Measurements from ENCODE around the gene RPTOR.

RPTOR gene

DNA sequence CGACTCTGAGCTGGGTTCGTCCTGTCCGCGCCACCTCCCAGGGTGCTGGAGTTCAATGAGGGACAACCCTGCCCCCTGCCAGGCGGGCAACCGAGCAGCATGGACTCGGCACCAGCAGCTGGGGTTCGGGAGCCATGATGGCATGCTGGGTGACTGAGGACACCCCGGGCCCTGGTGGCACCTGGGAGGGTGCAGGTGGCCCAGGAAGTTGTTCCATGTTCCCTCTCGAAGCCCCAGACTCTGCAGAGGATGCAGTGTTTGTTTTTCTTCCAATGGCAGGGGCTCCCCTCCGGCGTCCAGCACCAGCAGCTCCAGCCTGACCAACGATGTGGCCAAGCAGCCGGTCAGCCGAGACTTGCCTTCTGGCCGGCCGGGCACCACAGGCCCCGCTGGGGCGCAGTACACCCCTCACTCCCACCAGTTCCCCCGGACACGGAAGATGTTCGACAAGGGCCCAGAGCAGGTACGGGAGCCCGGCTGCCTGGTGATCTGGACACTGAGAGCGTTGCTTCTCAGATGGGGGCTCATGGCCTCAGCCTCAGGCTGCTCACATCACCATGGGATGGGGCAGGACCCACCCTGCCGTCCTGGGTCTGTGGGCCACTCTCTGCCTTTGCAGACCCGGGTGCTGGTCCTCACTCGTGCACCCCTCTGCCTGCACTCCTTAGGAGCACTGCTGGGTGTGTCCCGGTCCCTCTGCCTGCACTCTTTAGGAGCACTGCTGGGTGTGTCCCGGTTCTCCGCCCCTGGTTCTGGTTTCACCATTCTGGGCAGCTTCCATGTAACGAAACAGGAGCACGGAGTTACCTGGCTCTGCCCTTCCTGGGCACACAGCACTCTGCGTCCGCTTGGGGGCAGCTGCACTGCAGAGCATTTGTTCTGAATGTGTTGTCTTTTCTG lies 378.8 kb downstream of the RPTOR start:
- DNase-seq = no peak

DNA sequence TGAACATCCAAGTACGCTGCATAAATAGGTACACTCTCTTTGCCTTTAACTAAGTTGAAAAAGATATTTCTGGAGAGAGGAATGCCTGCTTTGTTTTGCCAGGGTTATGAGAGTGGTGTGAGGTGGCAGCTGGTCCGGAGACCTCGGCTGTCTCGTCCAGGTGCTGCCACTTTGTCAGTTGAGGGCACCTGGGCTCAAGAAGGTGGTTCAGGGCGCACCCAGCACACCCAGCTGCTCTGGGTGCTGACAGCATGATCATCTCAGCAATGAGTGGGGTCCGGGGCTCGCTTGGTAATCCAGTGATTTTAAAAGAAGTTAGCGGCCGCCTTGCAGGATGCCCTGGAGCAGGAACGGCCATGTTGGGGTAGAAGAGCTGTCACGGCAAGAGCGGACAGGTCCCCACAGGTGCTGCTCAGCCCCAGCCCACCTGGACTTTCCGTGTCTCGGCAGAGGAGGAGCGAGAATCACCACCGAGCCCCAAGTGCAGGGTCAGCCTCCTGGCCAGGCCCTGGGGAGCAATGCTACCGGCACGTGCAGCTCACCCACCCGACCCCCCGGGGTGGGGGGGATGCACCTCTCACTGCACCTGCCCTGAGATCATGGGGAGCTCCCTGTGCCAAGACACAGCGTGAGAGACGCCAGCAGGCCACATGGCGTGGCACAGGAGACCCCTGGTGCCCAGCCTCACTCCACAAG lies 379.6 kb downstream of the RPTOR start:
- DNase-seq = no peak

- DNase-seq = no peak
Measured at GRCh38 chr17:80924807-80925610, 380.4 kb downstream of the RPTOR start.

GRCh38 chr17:80925688-80926335 lies 381.2 kb downstream of the RPTOR start:
- no peak for DNase-seq

- no peak for DNase-seq
Measured at GRCh38 chr17:80926591-80927250, 382.1 kb downstream of the RPTOR start.

DNA sequence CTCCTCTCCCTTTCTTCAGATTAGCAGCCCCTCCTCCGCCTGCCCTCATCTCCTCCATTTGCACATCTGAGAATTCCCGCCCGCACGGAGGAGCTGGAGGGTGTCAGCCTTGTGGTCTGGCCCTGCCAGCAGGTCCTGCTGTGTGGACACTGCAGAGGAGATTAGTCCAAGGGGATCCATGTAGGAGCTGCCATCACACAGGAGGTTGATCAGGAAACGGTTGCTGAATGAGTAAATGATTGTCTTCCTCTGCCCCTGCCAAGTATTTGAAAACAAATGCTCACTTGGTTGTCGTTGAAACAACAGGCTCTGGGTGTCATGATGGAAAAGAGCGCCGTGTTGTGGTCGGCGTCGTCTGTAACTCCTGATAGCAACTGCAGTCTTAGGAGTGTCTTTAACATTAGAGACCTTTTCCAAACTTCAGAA lies 383.2 kb downstream of the RPTOR start:
- DNase-seq = no peak

DNA sequence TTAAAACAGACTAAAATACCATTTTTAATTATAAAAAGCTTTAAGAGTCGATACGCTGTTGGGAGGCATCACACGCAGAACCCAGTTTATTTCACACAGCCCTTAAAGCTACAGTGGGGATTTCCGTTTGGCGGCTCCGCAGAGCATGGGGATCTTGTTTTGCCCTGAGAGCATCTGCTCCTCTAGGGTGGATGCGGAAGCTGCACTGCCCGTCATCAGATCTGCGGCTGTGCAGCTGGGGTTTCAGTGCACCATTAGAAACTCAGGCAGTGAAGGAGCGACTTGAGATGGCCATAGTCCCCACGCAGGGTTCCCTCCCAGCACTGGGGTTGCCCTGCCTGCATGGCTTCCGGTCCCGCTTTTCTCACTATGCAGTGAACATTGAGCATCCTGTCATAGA lies 384.8 kb downstream of the RPTOR start:
- no peak for DNase-seq

- DNase-seq = no peak
Measured at GRCh38 chr17:80930335-80931279, 386.0 kb downstream of the RPTOR start.

- no peak for DNase-seq
Measured at GRCh38 chr17:80931421-80932265, 387.0 kb downstream of the RPTOR start.

DNA sequence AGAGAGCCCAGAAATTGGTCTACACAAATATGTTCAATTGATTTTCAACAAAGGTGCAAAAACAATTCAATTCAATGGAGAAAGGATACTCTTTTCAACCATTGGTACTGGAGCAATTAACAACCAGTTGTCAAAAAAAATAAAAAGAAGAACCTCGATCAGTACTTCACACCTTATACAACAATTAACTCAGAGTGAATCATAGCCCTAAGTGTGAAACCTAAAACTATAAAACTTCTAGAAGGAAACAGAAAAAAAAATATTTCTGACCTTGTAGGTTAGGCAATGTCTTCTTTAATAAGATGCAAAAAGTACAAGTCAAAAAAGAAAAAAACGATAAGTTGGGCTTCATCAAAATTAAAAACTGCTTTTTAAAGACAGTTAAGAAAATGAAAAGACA lies 390.9 kb downstream of the RPTOR start:
- no peak for DNase-seq

GRCh38 chr17:80936218-80936617 lies 391.6 kb downstream of the RPTOR start:
- DNase-seq = no peak

GRCh38 chr17:80936723-80937122 lies 392.1 kb downstream of the RPTOR start:
- no peak for DNase-seq

DNA sequence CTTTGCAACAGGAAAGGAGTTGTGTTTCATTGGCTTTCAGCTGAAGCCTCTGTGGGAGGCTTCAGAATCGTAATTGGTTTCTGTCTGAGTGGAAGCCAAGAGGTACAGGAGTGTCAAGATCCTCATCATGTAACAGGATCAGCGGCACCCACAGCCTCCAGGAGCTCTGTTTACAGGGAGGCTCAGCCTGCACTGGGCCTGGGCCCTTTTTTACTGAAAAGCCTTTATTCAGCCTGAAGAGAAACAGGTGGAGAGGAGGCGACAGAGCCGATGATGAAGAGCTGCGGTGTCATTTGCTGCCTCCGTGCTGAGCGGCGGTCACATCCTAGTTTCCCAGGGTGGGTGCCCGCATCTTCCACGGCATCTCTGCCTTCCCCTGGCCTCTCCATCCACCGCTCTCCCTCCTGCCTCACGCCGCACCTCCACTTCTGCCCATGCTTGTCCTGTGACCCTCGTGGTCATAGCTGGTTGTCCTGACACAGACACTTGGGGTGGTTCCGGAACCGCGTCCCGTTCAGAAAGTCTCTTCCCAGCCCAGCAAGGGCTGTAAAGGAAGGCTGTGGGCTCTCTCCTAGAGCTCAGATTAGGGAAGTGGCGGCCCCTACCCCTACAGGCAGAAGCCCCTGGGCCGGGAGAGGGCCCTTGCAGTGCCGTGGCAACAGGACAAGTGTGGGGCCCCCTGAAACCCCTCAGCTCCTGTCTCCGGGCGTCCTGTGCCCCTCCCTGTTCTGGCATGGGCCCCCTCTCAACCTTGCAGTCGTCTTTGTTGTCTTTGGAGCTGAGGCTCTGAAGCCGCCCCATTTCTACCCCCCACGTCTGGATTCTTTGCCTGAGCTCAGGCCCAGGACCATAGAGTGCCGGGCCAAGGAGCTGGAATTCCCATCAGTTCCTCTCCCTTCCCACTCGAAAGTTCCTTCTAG lies 393.1 kb downstream of the RPTOR start:
- no peak for DNase-seq

GRCh38 chr17:80938556-80938955 lies 393.9 kb downstream of the RPTOR start:
- no peak for DNase-seq

GRCh38 chr17:80939151-80940145 lies 394.8 kb downstream of the RPTOR start:
- no peak for DNase-seq

DNA sequence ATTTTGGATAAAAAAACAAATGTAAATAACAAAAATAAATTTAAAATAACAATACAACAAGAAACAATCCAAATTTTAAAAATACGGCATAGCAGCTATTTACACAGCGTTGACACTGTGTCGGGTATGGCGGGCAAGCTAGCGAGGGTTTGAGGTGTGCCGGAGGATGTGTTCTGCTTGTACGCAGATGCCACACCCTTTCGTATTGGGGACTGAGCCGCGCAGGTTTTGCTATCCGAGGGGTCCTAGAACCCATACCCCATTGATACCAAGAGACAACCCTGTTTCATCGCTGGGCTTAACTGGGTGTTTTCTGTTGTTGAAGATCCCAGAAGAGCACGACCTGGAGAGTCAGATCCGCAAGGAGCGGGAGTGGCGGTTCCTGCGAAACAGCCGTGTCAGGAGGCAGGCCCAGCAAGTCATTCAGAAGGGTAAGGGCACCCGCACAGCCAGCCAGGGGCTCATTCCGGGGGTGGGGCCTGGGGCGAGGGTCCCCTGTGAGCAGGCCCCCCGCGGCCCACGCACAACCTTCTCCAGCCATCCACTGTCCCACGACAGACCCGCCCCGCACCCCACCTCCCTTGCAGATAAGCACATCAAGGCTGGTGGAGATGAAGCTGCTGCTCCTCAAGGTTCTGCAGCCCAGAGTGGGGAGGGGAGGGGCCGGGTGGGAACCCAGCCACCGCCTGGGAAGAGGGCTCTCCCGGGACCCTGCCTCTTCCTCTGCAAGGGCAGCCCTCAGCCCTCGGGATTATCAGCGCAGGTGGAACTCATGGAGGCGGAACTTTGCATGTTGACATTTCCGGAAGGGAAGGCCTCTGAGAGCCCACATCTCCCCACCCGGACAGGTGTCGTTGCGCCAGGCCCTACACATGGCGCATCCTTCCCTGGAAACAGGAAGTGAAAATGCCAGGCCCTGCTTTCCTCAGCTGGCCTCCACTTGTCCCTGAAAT lies 395.8 kb downstream of the RPTOR start:
- DNase-seq = no peak
